Measurements from ENCODE around the gene CGB5.

- TF ChIP-seq CTCF (conservative IDR thresholded peaks at IDR 0.05; ENCODE audit: low read length) (no peak), EZH2phosphoT487 (IDR thresholded peaks at IDR 0.05; ENCODE audit: borderline replicate concordance) (no peak)
These were observed 49.0 kb downstream of the CGB5 start for GRCh38 chr19:49092686-49093085.

All from Loucy (cell line).